ENCODE data around the gene BHLHE23.

DNA sequence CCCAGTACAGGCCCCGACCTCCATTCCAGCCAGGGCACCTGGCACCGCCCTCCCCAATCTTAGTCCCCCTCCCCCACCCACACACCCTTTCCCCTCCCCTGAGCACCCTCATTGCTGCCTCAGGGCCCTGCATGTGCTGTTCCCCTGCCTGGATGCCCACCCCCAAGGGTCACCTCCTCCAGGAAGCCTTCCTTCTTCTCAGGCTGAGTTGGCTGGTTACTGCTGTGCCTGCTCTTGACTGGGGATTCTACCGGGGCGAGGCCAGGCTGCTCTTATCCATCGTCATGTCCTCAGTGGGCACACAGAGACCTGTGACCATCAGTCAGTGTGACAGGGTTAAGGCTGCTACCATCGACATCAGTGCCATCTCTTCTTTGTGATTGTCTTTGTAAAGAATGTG, 23.6 kb downstream of the BHLHE23 start:
- TF ChIP-seq, protein P1, sequence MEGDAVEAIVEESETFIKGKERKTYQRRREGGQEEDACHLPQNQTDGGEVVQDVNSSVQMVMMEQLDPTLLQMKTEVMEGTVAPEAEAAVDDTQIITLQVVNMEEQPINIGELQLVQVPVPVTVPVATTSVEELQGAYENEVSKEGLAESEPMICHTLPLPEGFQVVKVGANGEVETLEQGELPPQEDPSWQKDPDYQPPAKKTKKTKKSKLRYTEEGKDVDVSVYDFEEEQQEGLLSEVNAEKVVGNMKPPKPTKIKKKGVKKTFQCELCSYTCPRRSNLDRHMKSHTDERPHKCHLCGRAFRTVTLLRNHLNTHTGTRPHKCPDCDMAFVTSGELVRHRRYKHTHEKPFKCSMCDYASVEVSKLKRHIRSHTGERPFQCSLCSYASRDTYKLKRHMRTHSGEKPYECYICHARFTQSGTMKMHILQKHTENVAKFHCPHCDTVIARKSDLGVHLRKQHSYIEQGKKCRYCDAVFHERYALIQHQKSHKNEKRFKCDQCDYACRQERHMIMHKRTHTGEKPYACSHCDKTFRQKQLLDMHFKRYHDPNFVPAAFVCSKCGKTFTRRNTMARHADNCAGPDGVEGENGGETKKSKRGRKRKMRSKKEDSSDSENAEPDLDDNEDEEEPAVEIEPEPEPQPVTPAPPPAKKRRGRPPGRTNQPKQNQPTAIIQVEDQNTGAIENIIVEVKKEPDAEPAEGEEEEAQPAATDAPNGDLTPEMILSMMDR (IDR thresholded peaks at IDR 0.05), result no peak
- no peak for TF ChIP-seq POLR2A (IDR thresholded peaks at IDR 0.05)

All from thyroid gland (tissue), 4 donors.